Measurements from ENCODE around the gene STX1B.

Gene STX1B

GRCh38 chr16:31010585-31011325 lies at the start of gene STX1B:
STX1B (minus strand) TSS chr16:31010638; CDS start chr16:31010396, 242 bp downstream.
- no peak for TF ChIP-seq CTCF (conservative IDR thresholded peaks at IDR 0.05; ENCODE audit: low read depth, low read length)
- DNase-seq (ENCODE audit: low read depth) = no peak
- H3K4me3 ChIP-seq (ENCODE audit: low read depth, low read length) = peak within 1 kb of the TSS; percentile 51

- no peak for TF ChIP-seq CTCF (conservative IDR thresholded peaks at IDR 0.05; ENCODE audit: low read depth, low read length)
- DNase-seq (ENCODE audit: low read depth) = no peak
- no peak overlapping the region for H3K4me3 ChIP-seq (ENCODE audit: low read depth, low read length)
Measured at GRCh38 chr16:31055613-31056012, 45.2 kb upstream of the STX1B start.

GRCh38 chr16:31052114-31052513 lies 41.7 kb upstream of the STX1B start:
- peak; percentile 93 for DNase-seq (ENCODE audit: low read depth)
- H3K4me3 ChIP-seq (ENCODE audit: low read depth, low read length) = no peak overlapping the region

GRCh38 chr16:31050280-31051030 lies 40.0 kb upstream of the STX1B start:
- no peak overlapping the region for H3K4me3 ChIP-seq (ENCODE audit: low read depth, low read length)

More at GRCh38 chr16:31052114-31052513, 41.7 kb upstream of the STX1B start:
- no peak for TF ChIP-seq CTCF (conservative IDR thresholded peaks at IDR 0.05; ENCODE audit: low read depth, low read length)

GRCh38 chr16:31043898-31044481 lies 33.6 kb upstream of the STX1B start:
- H3K4me3 ChIP-seq (ENCODE audit: low read depth, low read length) = no peak overlapping the region
- DNase-seq (ENCODE audit: low read depth) = no peak
- TF ChIP-seq CTCF (conservative IDR thresholded peaks at IDR 0.05; ENCODE audit: low read depth, low read length) = no peak

More at GRCh38 chr16:31050280-31051030, 40.0 kb upstream of the STX1B start:
- no peak for DNase-seq (ENCODE audit: low read depth)
- no peak for TF ChIP-seq CTCF (conservative IDR thresholded peaks at IDR 0.05; ENCODE audit: low read depth, low read length)

- TF ChIP-seq CTCF (conservative IDR thresholded peaks at IDR 0.05; ENCODE audit: low read depth, low read length) = no peak
- no peak for DNase-seq (ENCODE audit: low read depth)
- no peak overlapping the region for H3K4me3 ChIP-seq (ENCODE audit: low read depth, low read length)
Measured at GRCh38 chr16:31043352-31043751, 32.9 kb upstream of the STX1B start.

Data from choroid plexus epithelial cell (primary cell).